Activated CD8-positive, alpha-beta memory T cell treated with anti-CD3 and anti-CD28 coated beads for 48 hours (primary cell): ENCODE data around the gene SLC9A5.

ENCODE experiments used
- DNase-seq, 3 experiments: peaks; one replicate each; pipeline ENCODE4 v3.0.0-alpha.2; 2020; ENCODE audit warnings: low read depth in 2 of 3, low spot score in 2 of 3

The SLC9A5 gene

DNA sequence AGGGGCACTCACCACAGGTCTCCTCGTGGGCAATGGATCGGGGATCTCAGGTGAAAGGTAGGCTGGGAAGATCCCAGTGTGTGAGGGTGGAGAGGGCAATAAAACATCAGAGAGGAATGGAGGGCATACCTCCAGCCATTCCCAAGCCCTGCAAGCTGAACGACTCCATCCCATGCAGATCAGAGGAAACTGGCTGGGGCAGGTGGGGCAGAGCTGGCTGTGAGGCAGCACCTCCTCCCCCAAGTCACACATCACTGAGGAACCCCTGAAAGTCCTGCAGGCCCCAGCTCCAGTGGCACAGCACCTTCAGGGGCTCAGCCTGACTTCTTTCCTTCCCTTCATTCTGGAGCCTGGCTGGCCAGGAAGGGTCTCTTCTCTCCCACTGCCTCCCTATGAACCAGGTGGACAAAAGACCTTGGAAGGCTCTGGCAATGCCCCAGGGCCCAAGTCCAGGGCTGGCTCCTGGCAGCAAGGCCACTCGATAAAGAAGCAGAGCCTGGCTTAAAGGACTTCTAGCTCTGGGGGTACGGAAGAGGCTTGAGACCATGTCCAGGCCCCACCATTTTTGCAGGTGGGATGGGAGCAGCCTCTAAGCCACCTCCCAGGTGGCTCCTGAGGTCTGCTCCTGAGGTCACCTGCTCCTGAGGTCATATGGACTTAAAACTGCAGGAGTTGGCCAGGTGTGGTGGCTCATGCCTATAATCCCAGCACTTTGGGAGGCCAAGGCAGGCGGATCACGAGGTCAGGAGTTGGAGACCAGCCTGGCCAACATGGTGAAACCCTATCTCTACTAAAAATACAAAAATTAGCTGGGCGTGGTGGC, 35.4 kb upstream of the SLC9A5 start:
- no peak for DNase-seq

DNA sequence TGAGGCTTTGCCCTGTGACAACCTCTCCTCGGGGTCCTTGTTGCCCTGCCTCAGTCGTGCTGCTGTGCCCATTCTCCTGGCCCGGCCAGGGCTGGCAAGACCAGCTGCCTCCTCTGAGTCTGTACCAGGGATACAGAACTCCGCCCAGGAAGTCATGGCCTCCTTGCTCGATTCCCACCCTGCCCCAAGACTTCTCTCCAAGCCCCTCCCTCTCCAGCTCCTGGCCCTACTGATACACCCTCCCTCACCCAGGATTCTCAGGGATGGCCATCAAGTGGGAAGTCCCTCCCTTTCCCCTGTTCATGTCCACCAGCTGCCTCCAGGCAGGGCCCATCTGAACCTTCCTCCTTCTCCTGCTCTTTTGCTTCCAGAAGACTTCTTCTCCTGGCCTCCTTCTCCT, 33.1 kb upstream of the SLC9A5 start:
- no peak for DNase-seq

DNA sequence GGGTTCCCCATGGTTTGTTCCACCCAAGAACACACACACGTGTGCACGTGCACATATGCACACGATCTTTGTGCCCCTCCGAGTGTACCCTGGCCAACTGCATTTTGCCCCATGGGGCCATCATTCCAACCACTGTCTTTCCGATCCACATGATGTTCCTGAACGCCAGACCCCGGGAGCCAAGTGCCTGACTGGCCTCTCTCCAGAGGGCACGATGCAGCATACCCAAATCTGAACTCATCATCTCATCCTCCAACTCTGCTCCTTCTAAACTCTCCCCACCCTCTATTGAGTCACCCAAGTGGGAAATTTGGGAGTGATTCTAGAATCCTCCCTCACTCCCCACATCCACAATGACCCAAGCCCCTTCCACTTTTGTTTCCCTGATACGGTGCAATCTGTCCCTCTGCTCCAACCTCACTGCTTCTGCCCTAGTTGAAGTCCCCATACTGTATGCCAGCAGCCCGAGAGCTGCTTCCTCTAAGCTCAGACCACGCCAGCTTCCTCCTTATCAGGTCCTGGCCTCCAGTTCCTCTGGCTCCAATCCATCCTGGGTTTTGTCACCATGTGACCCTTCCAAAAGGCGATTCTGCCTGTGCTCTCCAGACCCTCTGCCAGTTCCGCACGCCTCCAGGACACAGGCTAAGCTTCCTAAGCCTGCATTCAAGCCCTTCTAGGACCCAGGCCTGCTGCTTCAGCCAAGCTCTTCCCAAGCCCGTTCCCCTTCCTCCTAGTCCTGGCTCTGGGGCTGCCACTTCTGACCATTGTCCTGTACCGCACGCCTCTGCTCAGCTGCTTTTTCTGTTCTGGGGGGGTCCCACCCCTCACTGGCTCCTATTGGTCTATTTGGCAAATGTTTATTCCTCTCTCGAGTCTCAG, 31.9 kb upstream of the SLC9A5 start:
- DNase-seq, result no peak

DNA sequence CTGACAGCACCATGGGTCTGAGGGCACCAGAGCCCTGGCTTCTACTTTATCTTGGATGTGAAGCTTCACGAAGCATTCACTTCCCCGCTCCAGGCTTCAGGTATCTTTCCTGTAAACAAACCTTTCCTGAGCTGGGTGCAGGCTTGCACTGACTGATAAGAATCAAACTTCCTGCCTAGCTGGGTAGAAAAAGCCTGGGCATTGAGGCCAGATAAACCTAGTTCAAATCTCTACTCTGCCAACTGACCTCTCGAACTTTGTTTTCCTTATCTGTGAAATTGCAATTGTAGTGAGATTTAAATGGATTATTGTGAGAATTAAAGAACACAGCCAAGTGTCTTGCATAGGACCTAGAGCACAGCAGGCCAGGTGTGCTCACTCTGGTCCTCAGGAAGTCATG, 24.8 kb upstream of the SLC9A5 start:
- DNase-seq, result no peak

DNA sequence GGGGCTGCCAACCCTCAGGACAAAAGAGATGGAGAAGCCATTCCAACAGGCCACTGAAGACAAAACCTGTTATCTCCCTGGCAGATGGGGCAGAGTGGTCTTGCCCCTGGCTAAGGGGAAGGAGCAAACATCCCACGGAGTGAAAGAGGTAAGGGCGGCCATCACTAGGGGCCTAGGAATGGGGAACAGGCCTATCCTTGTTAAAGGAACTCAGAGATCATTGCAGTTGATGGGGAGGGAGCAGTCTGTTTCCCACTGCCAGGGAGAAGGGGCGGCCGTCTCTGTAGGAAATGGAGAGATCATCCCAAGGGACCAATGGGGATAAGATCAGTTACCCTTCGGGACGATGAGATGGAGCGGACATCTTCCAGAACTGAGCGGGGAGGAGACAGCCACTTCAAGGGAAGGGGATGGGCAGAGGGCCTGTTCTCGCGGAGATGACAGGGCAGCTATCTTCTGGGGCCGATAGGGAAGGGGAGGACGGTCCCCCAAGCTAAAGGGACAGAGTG, 22.4 kb upstream of the SLC9A5 start:
- no peak for DNase-seq

DNA sequence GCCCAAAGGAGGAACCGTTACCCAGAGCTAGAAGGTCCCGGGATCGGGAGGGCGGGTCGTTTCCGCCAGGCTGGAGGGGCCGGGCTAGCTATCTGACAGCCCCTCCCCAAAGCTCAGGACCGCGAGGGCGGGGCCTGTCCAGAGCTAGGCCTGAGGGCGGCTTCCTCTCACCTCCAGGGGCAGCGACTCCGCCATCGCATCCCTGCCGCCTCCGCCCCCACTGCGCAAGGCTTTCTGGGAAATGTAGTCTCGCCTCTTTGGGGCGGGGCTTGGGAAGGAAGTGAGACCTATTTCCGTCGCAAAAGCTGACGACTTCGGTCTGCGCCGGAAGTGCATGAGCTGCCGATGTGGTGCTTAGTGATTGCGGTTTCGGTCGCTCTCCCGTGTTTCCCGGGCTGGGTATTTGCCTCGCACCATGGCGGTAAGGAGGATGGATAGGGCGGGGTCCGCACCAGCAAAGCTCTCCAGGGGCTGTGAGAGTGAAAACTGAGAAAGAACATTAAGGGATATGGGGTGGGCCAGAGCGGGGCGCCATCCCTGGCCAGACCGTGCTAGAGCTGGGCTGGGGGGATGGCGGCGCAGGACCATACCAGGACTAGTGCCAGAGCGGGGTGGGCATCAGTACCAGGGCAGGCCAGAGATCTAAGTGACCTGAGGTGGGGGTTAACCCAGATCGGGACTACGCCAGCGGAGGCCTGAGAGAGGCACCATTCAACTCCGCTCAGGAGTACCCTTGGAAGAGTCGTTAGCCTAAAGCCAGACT, 21.8 kb upstream of the SLC9A5 start, which contains the start of gene TMEM208:
TSS of gene TMEM208 (plus strand) at position 327 of the 763 bp plus-strand sequence. CDS start at position 416, 89 bp downstream.
- DNase-seq, result peak; percentile 97 to 99 (median 98)

DNA sequence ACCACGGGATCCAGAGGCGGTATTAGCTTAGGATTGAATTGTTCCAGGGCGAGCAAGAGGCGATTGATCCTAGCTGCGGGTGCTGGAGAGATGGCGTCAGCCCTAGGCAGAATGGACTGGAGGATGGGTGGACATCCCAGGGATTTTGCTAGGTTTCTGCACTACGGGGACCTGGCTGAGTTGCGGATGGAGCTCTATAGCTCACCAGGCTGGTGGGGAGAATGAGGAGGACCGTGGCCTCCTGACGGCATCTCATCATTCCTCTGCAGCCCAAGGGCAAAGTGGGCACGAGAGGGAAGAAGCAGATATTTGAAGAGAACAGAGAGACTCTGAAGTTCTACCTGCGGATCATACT, 21.2 kb upstream of the SLC9A5 start:
- DNase-seq, result no peak

DNA sequence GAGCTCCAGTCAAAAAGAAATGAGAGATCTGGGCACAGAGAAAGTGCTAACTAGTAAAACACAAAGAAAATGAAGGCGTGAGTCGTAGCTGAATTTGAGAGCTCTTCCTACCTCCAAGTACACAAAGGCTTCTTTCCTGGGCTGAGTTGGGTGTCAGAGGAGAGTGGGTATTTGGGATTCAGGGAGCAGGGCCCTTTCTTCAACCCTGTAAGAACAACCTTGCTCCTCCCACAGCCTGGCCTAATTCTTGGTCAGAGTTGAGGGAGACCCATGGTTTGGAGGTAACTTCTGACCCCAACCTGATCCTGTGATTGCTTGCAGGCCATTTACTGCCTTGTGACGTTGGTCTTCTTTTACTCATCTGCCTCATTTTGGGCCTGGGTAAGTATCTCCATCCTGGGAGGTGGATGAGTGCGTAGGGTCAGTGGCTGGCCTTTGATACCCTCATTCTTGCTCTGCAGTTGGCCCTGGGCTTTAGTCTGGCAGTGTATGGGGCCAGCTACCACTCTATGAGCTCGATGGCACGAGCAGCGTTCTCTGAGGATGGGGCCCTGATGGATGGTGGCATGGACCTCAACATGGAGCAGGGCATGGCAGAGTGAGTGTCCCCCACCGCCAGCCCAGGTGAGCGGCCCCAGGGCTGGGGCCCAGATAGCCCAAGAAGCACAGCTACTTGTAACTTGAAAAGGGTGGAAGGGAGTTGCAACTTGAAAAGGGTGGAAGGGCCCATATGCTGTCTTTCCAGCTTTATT, 20.6 kb upstream of the SLC9A5 start:
- DNase-seq, result no peak

DNA sequence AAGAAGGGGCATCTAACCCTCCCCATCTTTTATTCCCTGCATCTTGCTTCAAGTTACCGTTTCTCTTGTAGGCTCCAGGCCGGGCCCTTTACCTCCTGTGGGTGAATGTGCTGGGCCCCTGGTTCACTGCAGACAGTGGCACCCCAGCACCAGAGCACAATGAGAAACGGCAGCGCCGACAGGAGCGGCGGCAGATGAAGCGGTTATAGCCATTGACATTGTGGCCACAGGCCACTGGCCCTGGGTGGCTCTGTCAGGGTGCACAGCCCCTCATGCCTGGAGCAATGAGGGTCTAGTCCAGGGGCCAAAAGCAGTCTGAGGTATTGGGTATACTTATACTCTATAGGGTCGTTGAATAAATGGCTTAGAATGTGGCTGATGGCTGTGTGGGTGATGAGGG, 19.9 kb upstream of the SLC9A5 start:
- DNase-seq, result no peak

DNA sequence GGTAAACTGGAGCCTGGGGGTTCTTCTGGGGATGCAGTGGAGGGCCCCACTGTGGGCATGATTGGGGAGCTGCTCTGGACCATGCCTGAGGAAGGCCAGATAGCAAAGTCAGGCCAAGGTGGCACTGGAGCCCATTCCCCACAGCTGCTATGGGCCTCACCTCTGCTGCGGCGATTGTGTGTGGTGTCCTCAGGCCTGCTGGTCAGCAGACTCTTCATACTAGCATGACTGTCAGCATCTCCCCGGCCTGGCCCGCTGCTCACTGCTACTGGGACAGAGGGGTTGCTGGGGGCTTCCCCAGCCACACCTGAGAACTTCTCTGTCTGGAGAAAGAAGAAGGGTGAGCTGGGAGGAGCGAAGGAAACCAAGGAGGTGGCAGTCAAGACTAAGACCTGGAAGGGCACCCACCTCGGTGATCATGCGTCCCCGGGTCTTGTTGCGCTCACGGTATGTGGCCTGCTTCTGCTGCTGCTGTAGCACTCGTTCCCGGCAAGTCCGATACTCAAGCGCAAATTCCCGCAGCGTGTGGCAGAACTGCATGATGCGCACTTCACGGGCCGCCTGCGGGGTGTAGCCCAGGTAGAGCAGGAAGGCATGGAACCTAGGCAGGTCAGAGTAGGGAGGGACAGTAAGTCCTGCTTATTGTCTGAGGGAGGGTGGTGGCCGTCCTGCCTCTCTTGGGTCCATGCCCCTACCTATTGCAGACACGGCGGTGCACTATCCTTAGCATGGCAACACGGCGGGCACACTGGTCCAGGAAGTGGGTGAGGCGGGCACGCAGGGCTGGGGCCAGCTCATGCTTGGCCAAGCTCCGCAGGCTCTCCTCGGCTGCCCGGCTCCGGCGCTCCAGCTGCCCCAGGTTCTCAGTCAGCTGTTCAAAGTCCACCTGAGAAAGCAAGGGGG, 18.6 kb upstream of the SLC9A5 start:
- DNase-seq, result no peak

DNA sequence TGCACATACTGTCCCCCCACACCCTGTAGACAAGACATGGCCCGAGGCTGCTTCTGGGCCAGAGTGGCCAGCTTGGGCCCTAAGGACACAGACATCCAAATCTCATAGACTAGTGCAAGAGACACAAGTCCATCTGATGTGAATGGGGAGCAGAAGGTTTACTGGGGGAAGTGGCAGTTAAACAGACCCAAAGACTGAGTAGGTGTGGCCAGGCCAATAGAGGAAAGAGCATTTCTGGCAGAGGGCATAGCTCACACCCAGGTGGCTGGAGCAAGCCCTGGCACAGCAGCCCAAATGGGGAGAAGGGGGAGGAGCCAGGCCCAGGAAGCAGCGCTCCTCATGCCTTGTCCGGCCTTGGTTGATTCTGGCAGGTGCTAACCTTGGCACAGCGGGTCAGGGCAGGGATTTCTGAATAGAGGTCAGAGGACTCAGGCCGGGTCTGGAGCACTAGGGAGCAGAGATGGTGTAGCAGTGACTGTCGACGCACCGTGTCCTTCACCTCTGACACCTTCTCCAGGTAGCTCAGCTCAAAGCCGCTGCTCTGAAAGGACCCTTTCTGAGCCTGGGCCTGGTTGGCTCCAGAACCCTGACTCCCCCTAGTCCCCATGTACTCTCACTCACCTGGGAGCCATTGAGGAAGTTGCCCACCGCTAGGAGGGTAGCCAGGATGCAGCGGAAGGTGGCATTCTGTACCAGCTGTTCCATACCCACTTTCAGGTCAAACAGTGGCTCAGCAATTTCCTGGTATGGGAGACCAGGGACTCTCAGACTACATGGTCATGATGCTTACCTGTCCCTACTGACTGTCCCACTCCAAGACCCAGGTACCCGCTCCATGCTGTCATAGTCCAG, 17.7 kb upstream of the SLC9A5 start:
- DNase-seq, result no peak

DNA sequence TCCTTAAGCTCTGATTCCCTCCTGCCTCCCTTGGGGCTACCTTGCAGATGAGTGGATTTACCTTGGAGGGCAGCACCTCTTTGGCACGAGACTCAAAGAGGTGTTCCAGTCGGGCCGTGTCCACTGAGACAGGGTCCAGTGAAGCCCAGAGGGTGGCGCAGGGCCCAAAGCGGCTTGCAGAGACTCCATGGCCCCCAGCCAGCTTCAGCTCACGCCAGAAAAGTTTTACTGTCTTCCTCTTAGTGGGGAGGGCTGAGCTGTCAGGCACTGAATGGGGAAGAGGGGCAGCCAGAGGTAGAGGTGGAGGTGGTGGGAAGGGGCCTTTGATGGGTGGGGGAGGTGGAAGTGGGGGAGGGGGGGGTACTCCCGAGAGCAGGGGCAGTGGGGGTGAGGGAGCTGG, 15.2 kb upstream of the SLC9A5 start:
- no peak for DNase-seq

DNA sequence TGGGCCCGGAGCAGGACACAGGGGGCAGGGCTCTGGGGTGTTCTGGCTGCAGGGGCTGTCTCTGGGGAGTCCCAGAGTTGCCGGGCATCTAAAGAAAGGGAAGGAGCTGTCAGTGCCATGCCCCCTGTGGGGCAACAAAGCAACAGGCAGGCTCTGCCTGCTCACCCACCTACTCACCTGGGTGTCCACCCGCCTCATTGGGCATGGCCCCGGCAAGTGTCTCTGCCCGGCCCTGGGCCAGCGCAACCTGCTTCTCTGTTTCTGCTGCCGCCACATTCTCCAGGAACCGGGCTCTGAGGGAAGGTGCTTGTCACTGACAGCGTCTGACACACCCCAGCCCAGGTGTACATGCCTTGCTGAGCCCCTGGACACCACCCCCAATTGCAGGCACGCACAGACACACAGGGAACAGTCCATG, 14.6 kb upstream of the SLC9A5 start:
- DNase-seq, result no peak

DNA sequence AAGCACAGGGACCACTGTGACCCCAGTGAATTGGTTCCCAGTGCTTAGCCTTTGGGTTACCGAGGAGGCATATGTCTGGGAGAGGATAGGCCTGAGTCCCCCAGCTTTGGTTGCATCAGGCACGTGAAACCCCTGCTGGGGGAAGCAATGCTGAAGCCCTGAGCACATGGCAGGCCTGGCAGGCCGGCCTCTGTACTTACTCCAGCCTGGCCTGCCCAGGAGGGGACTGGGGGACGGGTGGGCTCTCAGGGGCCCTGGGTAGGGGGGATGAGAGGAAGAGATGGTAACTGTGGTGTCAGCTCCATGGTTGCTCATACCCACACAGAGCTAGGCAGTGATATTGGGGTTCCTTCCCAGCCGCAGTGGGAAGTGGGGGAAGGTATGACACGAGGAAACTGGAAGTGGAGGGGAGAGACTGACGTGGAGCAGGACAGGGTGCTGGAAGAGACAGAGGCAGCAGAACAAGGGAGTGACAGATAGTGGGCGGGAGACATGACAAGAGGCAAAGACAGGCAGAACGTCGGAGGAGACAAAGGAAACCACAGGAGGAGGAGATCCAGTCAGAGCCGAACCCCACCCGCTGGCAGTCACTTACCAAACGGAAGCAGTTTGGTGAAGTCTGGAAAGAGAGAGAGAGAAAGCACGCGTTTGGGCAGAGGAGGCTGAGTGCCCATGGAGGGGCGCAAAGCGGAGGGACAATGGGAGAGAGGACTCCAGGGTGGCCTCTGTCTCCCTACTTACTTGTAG, 12.8 kb upstream of the SLC9A5 start:
- DNase-seq, result no peak

DNA sequence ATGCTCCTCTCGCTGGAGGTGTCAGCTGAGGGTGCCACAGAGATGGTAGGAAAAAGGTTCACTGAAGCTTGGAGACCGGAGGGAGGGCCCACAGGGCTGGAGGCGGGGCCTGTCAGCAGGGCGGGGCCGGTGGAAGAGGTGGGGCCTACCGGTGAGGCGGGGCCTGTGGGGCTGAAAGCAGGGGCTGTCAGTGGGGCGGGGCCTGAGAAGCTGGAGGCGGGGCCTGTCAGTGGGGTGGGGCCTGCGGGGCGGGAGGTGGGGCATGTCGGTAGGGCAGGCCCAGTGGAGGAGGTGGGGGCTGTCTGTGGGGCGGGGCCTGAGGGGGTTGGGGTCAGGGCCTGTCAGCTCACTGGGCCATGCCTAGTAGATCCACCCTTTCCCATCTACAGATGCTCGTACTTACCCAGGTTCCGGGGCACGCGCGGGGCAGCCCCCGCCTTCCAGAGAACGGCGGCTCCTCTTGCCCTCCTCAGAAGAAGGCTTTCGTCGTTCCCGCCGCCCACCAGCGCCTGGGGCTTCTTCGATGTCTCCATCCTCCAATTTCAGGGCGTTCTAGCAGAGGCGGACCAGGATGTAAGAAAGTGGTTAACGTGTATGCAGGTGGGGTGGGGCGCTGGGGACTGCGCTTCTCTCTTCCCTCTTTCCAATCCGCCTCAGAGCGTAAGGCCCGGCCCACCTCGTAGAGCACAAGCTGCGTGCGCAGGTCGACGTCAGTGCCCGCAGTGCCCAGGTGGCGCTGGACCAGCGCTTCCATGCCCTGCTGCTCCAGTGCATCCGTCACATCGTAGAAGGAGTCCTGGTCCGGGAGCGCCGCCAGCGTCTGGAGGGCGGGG, 12.0 kb upstream of the SLC9A5 start:
- peak; percentile 69 to 83 (median 73) for DNase-seq

DNA sequence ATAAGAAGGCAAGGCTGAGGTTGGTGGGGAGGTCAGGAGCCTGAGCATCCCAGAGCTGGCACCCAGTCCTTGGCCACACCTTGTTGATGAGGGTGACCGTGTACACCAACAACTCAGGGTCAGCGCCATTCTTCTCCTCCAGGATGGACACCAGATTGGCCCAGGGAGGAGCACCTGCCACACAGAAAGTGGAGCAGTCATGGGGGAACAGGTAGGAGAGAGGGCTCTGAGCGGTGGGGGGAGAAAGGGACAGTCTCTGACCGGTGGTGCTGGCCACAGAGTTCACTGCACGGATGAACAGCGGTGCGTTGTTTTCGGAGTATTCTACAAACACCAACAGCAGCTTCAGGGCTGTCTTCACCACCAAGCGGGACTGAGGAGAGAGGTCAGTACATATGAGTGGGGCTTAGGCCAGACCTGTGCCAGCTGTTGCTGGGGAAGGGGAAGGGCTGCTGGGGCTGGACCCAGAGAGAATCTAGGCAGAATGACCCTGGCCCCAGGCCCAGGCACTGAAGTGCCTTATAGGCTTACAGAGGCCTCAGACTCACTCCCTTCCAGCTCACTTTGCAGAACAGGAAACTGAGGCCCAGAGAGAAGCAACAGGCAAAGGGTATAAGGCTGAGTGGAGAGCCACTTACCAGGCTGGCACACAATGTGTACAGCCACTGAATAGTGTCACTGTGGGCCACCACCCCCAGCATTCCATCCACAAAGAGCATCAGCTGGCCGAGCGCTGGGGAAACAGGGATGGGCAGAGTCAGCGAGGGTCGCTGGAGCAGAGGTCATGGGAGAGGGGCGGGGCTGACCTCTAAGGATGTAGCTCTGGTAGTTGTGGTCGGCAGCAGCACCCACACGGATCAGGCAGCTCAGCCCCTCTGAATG, 11.1 kb upstream of the SLC9A5 start:
- no peak for DNase-seq
